Vagina (tissue), 2 donors: ENCODE data around the gene SEMA3D.

Experiments
- POLR2A ChIP-seq, 2 donors: fragments of 450-650 bp; IDR thresholded peaks; one replicate each; pipeline ENCODE4 v1.6.1; 2017; ENCODE audit warnings: antibody characterized with exemption in 2 of 2, mild to moderate bottlenecking in 2 of 2, moderate library complexity in 2 of 2
- POLR2AphosphoS5 ChIP-seq, 2 donors: sonication (generic); formaldehyde crosslinking; IDR thresholded peaks; one replicate each; pipeline ENCODE4 v1.9.0; 2017; ENCODE audit warnings: antibody characterized with exemption in 2 of 2, mild to moderate bottlenecking in 2 of 2, low read depth in 1 of 2; ENCODE audit not compliant: insufficient read depth in 1 of 2
- TF ChIP-seq, protein P1 (sequence below), 3 experiments: fragments of 450-650 bp in 2 of 3; fragments of 200-600 bp in 1 of 3; sonication (generic) in 1 of 3; IDR thresholded peaks; one replicate each; pipeline ENCODE4 v1.5.1; 2017 to 2019; ENCODE audit warnings: antibody characterized with exemption in 3 of 3, mild to moderate bottlenecking in 2 of 3, moderate library complexity in 2 of 3

DNA sequence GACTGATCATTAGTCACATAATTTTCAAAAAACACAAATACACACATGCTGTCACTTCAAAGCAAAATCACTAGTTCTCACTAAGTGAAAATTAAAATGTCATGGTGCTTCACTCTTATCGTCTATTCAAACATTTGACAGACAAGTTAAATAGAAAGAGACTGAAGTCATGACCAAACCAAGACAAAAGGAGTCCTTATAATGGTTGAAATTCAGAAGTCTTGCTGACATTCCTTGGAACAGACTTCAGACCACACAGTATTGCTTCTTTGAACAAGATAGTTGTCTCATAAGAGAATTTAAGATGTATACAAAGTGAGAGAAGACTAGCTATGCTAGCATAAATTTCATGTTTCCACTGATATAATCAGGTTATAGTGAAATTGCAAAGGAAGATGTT is 119.5 kb downstream of the SEMA3D start:
- TF ChIP-seq, protein P1, sequence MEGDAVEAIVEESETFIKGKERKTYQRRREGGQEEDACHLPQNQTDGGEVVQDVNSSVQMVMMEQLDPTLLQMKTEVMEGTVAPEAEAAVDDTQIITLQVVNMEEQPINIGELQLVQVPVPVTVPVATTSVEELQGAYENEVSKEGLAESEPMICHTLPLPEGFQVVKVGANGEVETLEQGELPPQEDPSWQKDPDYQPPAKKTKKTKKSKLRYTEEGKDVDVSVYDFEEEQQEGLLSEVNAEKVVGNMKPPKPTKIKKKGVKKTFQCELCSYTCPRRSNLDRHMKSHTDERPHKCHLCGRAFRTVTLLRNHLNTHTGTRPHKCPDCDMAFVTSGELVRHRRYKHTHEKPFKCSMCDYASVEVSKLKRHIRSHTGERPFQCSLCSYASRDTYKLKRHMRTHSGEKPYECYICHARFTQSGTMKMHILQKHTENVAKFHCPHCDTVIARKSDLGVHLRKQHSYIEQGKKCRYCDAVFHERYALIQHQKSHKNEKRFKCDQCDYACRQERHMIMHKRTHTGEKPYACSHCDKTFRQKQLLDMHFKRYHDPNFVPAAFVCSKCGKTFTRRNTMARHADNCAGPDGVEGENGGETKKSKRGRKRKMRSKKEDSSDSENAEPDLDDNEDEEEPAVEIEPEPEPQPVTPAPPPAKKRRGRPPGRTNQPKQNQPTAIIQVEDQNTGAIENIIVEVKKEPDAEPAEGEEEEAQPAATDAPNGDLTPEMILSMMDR (IDR thresholded peaks at IDR 0.05): no peak
- TF ChIP-seq POLR2A (IDR thresholded peaks at IDR 0.05): no peak
- TF ChIP-seq POLR2AphosphoS5 (IDR thresholded peaks at IDR 0.05; ENCODE audit: insufficient read depth in 1 of 2, low read depth in 1 of 2): no peak
